Right lobe of liver (tissue), 4 donors: ENCODE measurements around the gene RPL12.

ENCODE experiments used
- POLR2A ChIP-seq: fragments of 450-650 bp; IDR thresholded peaks from one replicate; pipeline ENCODE4 v1.6.1; 2017; ENCODE audit warnings: antibody characterized with exemption, mild to moderate bottlenecking
- TF ChIP-seq, protein P1 (sequence below), 4 donors: fragments of 200-600 bp in 3 of 4; fragments of 450-650 bp in 1 of 4; IDR thresholded peaks; one replicate each; pipeline versions ENCODE4 v1.5.1 to v1.8.0; 2016 to 2022; ENCODE audit warnings: antibody characterized with exemption in 4 of 4, mild to moderate bottlenecking in 2 of 4
- donor health status: DM: no; HTN: no; CAD: no.
- donor health status: DM: no; HTN: no; CAD: no.
- donor health status: DM: no; HTN: yes; CAD: no.

DNA sequence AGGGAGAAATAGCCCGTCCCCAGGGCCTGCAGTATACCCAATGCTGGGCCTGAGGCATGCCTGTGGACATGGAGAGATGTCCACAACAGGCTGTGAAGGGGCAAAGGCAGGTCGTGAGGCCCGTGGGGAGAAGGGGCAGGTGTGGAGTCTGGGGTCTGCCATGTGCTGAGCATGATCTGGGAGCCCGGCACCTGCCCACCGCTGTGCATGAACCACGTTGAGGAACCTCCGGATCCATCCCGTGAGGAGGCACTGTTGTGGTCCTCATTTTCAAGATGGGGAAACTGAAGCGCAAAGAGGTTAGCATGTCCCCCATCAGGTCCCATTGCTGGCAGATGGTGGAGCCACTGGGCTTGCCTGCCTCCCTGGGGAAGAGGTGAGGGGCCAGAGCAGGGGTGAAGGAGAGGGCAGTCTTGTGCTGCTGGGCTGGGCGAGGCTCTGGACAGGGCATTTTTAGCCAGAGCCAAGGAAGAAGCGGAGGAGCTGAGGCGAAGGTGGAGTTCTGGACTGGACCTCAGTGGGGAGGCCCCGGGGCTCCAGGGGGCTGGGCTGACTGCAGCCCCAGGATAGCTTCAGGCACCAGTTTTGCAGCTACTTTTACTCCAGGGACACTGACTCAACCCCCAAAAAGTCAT, 46.6 kb upstream of the RPL12 start:
- TF ChIP-seq, protein P1, sequence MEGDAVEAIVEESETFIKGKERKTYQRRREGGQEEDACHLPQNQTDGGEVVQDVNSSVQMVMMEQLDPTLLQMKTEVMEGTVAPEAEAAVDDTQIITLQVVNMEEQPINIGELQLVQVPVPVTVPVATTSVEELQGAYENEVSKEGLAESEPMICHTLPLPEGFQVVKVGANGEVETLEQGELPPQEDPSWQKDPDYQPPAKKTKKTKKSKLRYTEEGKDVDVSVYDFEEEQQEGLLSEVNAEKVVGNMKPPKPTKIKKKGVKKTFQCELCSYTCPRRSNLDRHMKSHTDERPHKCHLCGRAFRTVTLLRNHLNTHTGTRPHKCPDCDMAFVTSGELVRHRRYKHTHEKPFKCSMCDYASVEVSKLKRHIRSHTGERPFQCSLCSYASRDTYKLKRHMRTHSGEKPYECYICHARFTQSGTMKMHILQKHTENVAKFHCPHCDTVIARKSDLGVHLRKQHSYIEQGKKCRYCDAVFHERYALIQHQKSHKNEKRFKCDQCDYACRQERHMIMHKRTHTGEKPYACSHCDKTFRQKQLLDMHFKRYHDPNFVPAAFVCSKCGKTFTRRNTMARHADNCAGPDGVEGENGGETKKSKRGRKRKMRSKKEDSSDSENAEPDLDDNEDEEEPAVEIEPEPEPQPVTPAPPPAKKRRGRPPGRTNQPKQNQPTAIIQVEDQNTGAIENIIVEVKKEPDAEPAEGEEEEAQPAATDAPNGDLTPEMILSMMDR (IDR thresholded peaks at IDR 0.05), result no peak
- no peak for TF ChIP-seq POLR2A
